Islet of Langerhans (tissue), 1 donor: Measurements from ENCODE around the gene ARF1.

ENCODE experiments used
- FAIRE-seq: peaks from one replicate; lab custom pipeline; 2011; peaks lifted over from hg19 to GRCh38; lab: Jason Lieb, UNC

The ARF1 gene

DNA sequence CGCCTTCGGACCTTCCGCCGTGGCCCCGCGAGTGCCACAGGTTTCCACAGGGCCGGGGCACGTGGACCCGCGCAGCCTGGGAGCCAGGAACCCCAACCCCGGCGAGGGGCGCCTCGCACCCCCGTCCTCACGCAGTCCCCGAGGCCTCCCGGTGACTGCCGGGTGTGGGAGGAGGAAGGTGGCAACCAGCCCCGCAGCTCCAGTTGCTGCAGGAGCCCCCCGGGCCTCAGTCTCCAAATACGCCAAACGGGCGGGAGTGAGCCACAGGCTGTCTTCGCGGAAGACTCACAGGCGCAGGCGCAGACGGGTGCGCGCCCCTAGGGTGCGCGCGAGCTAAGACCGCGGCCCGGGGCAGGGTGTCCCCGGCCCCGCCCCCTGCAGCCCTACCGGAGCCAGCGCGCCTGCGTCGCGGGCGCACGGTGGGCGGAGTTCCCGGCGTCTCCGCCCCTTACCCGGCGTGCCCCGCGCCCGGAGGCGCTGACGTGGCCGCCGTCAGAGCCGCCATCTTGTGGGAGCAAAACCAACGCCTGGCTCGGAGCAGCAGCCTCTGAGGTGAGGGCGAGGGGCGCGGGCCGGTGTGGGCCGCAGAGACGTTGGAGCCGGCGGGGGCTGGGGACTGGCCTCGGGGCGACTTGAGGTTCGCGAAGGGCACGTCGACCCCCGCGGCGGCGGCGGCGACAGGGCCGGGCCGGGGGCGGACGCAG lies at the start of gene ARF1:
Gene ARF1, plus strand, starts transcription at position 495 of the 704 bp plus-strand sequence. CDS start 14,407 bp downstream, outside the sequence.
- no peak for FAIRE-seq

- FAIRE-seq, result no peak
Measured at GRCh38 chr1:228033376-228033775, 49.1 kb upstream of the ARF1 start.

DNA sequence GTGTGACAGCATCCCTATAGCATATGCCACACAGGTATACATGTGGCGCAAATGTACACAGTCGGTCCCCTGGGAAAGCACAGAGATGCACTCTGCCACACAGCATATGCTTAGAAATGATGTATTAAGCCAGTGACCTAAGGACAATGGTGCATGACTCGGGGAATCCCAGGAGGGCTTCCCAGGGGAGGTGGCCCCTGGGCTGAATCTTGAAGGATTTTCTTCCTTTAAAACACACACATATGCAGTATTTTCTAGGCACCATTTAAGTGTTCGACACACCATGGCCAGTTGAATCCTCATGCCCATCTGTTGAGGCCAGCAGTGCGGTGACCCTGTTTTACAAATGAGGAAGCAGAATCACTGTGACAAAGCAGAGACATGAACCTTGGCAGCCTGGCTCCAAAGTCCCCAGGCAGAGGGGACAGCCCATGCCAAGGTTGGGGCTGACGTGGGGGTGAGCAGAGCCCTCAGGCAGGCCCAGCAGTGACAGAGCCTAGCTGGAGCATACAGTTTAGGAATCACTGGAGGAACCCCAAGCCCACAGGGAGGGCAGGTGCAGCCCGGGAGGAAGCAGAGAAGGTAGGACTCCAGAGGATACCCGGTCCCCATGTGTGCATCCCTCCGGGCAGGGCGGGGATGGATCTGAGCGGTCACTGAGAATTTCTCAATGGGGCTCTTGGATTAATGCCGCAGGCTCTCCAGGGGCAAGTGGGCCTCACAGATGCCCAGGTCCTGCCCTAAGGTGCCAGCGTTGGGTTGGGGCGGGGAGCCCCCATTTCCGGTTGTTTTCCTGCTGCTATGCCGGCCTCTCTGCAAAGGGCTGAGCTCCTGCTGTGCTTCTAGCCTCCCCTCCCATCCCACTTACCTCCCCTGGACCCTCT lies 47.3 kb upstream of the ARF1 start:
- no peak for FAIRE-seq

GRCh38 chr1:228035844-228036243 lies 46.7 kb upstream of the ARF1 start:
- FAIRE-seq, result no peak

DNA sequence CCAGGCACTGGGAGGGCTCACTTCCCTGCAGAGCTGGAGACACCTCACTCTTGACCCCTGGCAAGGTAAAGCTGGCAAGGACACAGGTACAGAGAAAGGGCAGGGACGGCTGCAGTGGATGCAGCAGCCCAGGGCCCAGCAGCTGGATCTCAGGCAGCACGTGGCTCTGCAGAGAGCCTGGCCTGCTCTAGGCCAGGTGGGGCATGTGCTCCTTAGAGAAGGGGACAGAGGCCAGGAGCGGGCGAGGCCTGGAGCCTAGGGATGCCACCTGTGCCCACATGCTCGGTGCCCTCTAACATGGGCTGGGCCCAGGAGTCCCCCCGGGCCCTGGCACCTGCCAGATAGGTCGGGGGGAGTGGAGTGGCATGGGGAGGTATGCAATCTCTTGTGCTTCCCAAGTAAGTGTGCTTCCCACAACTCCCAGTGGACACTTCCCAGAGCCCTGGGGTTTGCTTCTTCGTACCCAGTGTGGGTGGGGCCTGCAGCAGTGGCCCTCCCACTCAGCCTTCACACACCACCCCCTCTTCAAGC lies 45.7 kb upstream of the ARF1 start:
- no peak for FAIRE-seq

- no peak for FAIRE-seq
Measured at GRCh38 chr1:228037401-228038386, 44.8 kb upstream of the ARF1 start.

DNA sequence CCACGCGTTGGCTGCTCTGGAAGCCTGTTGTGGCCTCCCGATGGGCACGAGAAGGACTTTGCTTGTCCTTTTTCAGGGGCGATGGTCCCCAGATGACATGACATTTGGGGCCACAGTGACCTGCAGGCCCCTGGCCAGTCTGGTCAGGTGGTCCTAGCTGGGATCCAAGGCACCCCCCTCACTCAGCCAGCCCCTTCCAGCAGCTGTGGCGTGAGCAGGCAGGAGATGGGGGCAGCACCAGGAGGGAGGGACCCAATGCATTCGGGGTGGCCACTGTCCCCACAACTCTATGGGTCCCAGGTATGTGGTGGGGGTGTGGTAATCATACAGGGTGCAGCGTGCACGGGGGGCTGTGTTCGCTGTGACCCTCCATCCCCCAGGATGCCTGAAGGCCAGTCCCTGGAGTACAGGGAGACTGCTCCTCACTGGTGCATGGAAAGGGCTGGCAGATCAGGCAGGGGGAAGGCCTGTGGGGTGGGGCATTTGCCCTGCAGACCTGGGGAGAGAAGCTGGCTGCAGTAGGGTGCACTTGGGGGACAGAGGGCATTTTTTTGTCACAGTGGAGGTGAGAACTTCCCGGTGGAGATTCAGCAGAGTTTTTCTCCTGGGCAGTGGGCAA lies 44.0 kb upstream of the ARF1 start:
- FAIRE-seq, result no peak

GRCh38 chr1:228039006-228039903 lies 43.3 kb upstream of the ARF1 start:
- FAIRE-seq, result no peak

DNA sequence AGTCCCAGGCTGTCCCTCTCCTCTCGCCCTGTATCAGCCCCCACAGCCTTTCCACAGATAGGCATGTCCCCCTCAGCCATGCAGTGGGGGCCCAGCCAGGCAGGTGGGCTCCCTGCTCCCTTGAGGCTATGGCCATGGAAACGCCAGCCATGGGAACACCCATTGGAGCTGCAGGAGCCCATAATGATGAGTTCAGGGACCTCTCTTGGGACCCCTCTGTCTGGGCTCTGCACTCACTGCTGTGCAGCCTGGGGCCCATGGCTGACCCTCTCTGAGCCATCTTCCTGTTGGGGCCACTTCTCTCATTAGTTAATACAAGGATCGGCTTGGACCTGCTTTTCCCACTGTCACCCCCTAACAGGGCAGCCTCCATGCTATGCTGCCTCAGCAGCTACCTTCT lies 42.5 kb upstream of the ARF1 start:
- FAIRE-seq, result no peak

- FAIRE-seq, result no peak
Measured at GRCh38 chr1:228041316-228041715, 41.2 kb upstream of the ARF1 start.

GRCh38 chr1:228042508-228042907 lies 40.0 kb upstream of the ARF1 start:
- FAIRE-seq, result no peak

GRCh38 chr1:228043281-228043848 lies 39.1 kb upstream of the ARF1 start:
- no peak for FAIRE-seq

GRCh38 chr1:228044961-228045360 lies 37.5 kb upstream of the ARF1 start:
- FAIRE-seq, result no peak

GRCh38 chr1:228045405-228045804 lies 37.1 kb upstream of the ARF1 start:
- no peak for FAIRE-seq

DNA sequence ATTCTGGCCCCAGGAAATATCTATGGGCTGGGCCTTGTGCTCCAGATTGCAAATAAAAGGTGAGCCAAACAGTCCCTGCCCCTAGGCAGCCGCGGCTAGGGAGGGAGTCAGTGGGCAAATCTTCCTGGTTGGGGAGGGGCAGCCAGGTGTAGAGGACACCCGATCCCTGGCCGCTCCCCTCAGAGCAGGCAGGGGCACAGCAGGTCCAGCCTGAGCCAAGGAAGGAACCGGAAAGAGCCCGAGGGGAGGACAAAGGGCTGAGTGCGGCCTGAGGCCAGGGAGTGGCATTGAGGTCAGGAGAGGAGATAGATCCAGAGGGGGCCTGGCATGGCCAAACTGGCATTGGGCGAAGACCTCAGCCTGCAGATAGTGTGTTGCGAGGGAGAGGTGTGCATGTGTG lies 36.6 kb upstream of the ARF1 start:
- no peak for FAIRE-seq

DNA sequence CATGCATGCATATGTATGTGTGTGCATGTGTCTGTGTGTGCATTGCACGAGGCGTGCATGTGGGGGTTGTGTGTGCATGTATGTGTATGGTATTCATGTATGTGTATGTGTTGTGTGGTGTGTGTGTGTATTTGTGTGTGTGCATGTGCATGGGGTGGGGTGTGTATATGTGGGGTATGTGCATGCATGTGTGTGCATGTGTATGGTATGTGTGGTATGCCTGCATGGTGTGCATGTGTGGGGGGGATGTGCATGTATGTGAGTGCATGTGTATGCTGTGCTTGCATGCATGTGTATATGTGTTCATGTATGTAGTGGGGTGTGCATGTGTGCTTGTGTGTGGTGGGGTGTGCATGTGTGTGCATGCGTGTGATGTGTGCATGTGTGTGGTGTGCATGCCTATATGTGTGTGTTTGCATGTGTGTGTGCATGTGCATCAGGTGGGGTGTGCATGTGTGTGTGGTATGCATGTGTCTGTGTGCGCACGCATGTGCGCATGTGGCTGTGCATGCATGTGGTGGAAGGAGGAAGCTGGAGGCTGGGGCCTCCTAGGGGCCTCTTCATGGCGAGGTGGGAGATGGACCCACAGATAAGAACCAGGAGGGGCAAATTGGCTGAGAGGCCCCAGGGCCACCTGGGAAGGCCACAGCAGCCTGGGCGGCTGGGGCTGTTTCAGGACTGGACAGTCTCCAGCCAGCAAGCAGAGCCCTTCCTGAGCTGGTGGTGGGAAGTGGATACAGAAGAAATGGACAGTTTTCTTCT lies 35.9 kb upstream of the ARF1 start:
- FAIRE-seq, result no peak

- FAIRE-seq, result no peak
Measured at GRCh38 chr1:228047183-228047466, 35.4 kb upstream of the ARF1 start.

DNA sequence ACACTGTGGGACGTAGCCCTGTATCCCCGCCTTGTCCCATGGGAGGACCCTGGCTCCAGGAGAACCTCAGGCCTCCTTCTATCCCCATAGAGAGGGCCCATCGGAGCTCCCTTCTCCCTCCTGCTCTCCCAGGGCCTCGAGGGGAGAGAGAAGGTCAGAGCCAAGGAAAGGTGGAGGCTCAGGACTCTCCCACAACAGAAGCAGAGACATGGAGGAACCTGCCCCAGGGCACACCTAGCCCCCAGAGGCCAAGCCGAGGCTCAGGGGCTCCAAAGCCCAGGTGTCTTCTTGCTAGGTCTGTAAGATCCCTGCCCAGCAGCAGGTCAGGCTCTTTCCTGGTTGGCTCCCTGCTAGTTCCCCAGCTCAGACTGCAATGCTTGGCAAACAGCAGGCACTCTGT lies 34.4 kb upstream of the ARF1 start:
- FAIRE-seq, result no peak

DNA sequence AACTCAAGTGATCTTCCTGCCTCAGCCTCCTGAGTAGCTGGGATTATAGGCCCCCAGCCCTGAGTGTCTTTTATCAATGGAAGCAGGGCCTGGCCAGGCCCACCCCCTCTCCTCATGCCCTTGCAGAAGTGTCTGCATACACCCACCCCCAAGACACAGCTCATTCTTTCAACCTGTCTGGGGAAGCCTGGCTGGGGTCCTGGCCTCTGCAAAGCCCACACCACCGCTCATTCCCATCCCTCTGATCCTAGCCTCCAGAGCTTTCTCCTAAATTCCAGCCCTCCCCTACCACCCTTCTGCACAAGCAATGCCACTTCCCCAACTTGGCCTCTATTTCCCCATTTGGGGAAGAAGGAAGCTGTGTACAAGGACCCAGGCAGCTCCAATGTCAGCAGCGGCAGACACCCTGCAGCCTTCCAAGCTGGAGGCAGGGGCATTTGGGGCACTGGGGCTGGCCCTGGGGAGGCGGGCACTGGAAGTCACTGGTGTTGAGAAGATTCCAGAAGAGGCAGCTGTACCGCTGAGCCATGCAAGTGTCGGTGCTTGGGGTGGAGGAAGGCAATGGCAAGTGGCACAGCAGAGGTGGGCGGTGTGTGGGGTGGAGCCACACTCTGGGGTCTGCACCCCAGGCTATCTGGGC lies 33.7 kb upstream of the ARF1 start:
- FAIRE-seq, result no peak
